GM18507 (cell line): ENCODE data around the gene NTSR1.

Experiments used
- DNase-seq: peaks from one replicate; pipeline ENCODE4 v3.0.0; 2011; ENCODE audit warnings: low read depth; ENCODE audit not compliant: insufficient read length; ENCODE audit errors: extremely low spot score
- FAIRE-seq: peaks from 2 replicates; lab custom pipeline; 2011; peaks lifted over from hg19 to GRCh38; lab: Jason Lieb, UNC

Gene NTSR1

GRCh38 chr20:62721511-62722370 lies 13.1 kb downstream of the NTSR1 start:
- FAIRE-seq (no peak), DNase-seq (no peak)

DNA sequence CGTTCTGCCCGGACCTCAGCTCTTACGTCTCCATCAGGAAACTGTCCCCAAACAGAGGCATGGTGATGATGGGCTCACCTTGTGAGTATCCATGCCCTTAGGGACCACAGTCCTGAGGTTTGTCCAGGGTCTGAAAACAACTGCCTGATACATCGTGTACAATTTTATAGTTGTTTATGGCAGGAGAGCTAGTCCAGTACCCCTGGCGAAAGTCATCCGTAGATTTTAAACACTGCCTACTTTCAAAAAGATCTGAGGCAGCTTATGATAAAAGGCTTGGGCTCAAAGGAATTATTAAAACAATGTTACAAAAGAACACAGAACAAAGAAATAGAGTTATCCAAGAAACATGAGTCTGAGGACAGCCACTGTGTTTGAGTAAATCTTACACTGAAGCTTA lies 14.0 kb downstream of the NTSR1 start:
- FAIRE-seq (no peak), DNase-seq (no peak)

GRCh38 chr20:62723351-62723750 lies 14.7 kb downstream of the NTSR1 start:
- FAIRE-seq, result no peak

GRCh38 chr20:62723768-62724450 lies 15.3 kb downstream of the NTSR1 start:
- no peak for FAIRE-seq
- DNase-seq, result no peak

More at GRCh38 chr20:62723351-62723750, 14.7 kb downstream of the NTSR1 start:
- DNase-seq, result no peak

- DNase-seq (no peak), FAIRE-seq (no peak)
These were observed 16.3 kb downstream of the NTSR1 start for GRCh38 chr20:62724692-62725595.

- no peak for DNase-seq
- no peak for FAIRE-seq
These were observed 17.1 kb downstream of the NTSR1 start for GRCh38 chr20:62725596-62726268.

GRCh38 chr20:62726276-62726675 lies 17.6 kb downstream of the NTSR1 start:
- no peak for FAIRE-seq

GRCh38 chr20:62726716-62727583 lies 18.3 kb downstream of the NTSR1 start:
- FAIRE-seq, result no peak
- no peak for DNase-seq

More at GRCh38 chr20:62726276-62726675, 17.6 kb downstream of the NTSR1 start:
- no peak for DNase-seq

- DNase-seq, result no peak
- no peak for FAIRE-seq
These were observed 19.0 kb downstream of the NTSR1 start for GRCh38 chr20:62727584-62728027.

- no peak for DNase-seq
- no peak for FAIRE-seq
These were observed 19.6 kb downstream of the NTSR1 start for GRCh38 chr20:62728028-62728780.

GRCh38 chr20:62728781-62729300 lies 20.2 kb downstream of the NTSR1 start:
- FAIRE-seq (no peak), DNase-seq (no peak)

GRCh38 chr20:62730481-62730880 lies 21.8 kb downstream of the NTSR1 start:
- FAIRE-seq, result no peak

GRCh38 chr20:62732031-62732760 lies 23.6 kb downstream of the NTSR1 start:
- DNase-seq (no peak), FAIRE-seq (no peak)

More at GRCh38 chr20:62730481-62730880, 21.8 kb downstream of the NTSR1 start:
- no peak for DNase-seq

DNA sequence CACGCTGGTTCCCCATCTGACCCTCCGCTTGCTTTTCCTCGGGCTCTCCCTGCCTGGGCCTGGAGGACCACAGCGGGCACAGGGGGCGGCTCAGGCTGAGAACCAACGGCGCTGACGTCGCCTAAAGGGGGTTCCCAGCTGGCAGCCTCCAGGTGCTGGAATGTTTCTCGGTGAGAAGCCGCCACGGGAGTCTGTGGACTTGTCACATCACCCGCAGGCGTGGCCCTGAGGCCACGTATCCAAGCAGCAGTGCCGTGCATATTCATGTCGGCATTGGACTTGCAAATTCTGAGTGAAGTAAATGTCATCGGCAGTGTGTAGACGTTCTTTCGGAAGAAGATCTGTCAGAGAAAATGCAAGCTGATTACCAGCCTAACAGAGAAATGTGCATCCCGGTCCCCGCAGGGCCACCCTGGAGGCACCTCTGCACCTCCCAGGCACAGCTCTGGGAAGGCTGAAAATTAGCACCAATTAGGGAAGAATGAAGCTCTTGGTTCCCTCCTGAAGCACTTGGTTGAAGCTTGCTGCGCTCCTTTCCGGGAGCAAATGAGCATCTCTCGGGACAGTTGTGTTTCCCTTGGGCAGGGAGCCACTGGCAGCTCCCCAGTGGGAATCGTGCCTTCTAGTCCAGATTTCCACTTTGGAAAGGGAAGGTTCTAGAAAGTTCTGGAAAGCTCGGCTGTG lies 24.3 kb downstream of the NTSR1 start:
- FAIRE-seq (no peak), DNase-seq (no peak)

- DNase-seq (no peak), FAIRE-seq (no peak)
These were observed 24.8 kb downstream of the NTSR1 start for GRCh38 chr20:62733526-62733842.

DNA sequence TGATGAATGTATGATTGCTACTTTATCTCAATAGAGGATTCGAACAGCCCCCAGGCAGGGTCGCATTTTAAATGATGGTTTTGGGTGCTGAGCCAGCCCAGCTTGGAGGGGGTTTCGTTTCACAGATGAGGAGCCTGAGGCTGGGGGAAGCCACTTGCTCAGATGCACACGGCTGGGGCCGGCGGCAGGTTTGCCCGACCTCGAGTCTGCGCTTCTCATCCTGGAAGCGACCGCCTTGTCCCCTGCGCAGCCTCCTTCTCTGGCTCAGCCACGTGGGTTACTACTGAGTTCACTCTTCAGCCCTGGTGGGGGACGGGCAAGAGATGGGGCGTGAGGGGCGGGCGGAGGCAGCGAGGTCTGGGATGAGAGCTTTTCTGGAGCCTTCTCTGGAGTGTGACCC lies 25.3 kb downstream of the NTSR1 start:
- DNase-seq (no peak), FAIRE-seq (no peak)
